SK-N-MC (cell line): ENCODE results near the gene C11orf98.

Source experiments
- DNase-seq: peaks from one replicate; pipeline ENCODE4 v3.0.0-alpha.2; 2011; ENCODE audit warnings: low read depth, low spot score
- H3K27ac ChIP-seq: fragments of 200-600 bp; sonication (generic); 2 replicates; pipeline ENCODE4 v1.5.1; 2016; ENCODE audit warnings: mixed run types
- H3K36me3 ChIP-seq: fragments of 200-600 bp; sonication (generic); 2 replicates; pipeline ENCODE4 v1.6.1; 2017; ENCODE audit warnings: antibody characterized with exemption, low read length, mixed read lengths; ENCODE audit not compliant: insufficient read depth
- H3K4me3 ChIP-seq: fragments of 200-600 bp; sonication (generic); 2 replicates; pipeline ENCODE4 v1.5.1; 2016
- H3K9ac ChIP-seq: fragments of 200-600 bp; sonication (generic); 2 replicates; pipeline ENCODE4 v1.8.0; 2017; ENCODE audit warnings: mixed run types, mixed read lengths; ENCODE audit not compliant: insufficient read length
- H3K9me3 ChIP-seq: fragments of 200-600 bp; sonication (generic); 2 replicates; pipeline ENCODE4 v1.6.1; 2017; ENCODE audit warnings: low read depth, mild to moderate bottlenecking, antibody characterized with exemption, low read length, moderate library complexity, mixed read lengths
- EZH2 ChIP-seq: fragments of 200-600 bp; sonication (generic); IDR thresholded peaks from one replicate; pipeline ENCODE4 v1.6.1; 2017; ENCODE audit warnings: antibody characterized with exemption
- FOXP2 ChIP-seq: optimal IDR thresholded peaks from 2 replicates; pipeline ENCODE3; 2011; ENCODE audit warnings: mild to moderate bottlenecking, moderate library complexity; ENCODE audit not compliant: insufficient read depth; ENCODE audit errors: extremely low read length, control extremely low read depth
- POLR2AphosphoS5 ChIP-seq: IDR thresholded peaks from 2 replicates; pipeline ENCODE4 v1.6.1; 2012; ENCODE audit warnings: mild to moderate bottlenecking, low read depth, low read length, borderline replicate concordance

The C11orf98 gene

DNA sequence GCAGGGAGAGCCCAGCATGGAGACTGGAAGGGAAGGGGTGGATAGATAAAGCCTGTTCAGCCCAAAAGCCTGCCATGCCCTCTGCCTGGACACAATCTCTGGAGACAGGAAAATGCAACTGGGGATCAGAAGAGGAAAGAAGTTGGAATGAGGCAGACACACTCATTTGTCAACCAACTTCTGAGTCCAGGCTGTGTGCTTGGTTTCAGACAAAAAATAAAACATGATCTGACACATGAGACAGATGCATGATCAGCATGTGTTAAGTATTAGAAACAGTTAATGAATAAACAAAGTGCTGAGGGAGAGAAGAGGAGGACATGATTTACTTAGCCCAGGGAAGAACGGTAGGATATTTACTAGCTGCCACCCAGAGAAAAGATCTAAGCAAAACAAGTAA, 23.5 kb upstream of the C11orf98 start:
- peak overlapping the region; percentile 88 for H3K27ac ChIP-seq
- TF ChIP-seq POLR2AphosphoS5 (no peak), FOXP2 (no peak), EZH2 (no peak)
- peaks cover 30% of the 10 kb centered on the region for H3K36me3 ChIP-seq
- no peaks in the 10 kb centered on the region for H3K9me3 ChIP-seq
- H3K9ac ChIP-seq: peak overlapping the region; percentile 42
- no peak overlapping the region for H3K4me3 ChIP-seq
- no peak for DNase-seq

DNA sequence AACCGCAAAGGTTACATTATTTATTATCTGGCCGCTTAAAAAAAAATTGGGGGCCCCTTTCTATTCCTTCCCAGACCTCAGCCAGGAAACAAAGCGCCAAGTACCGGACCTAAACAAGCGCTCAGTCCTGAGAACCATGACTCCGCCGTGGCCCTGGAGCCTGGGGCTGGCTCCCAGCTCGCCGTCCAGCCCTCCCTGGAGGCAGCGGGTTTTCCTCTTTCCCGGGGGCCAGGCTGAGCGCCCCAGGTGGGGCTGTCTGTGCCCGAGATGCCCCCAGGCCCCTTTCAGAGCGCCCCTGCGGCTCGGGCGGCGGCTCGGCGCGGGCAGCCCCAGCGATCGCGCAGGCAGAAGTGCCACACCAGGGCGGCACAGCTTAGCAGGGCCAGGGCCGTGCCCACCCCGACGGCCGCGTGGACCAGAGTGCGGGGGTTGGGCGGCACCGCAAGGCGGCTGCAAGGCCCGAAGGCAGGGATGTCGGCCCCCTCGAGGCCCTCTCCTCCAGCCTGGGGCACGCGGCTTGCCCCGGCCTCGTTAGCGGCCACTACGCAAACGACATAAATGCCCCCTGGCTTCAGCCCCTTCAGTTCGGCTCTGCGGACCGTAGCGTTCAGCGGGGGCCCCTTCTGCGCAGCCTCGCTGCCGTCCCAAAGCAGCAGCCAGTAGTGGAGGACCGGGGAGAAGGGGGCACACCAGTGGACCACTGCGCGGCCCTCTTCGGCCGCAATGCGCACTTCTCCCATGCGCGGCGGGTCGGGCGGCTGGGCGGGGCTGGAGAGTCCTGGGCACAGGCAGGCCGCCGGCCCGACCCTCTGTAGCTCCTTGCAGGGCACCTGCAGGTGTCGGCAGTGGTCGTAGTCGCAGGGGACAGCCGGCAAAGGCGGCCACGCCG, 22.7 kb upstream of the C11orf98 start:
- Histone ChIP-seq H3K27ac (peak overlapping the region; percentile 88), H3K9me3 (no peaks in the 10 kb centered on the region), H3K36me3 (peaks cover 24% of the 10 kb centered on the region), H3K4me3 (no peak overlapping the region), H3K9ac (peak overlapping the region; percentile 42)
- TF ChIP-seq EZH2: no peak
- no peak for TF ChIP-seq FOXP2
- TF ChIP-seq POLR2AphosphoS5: no peak
- no peak for DNase-seq

DNA sequence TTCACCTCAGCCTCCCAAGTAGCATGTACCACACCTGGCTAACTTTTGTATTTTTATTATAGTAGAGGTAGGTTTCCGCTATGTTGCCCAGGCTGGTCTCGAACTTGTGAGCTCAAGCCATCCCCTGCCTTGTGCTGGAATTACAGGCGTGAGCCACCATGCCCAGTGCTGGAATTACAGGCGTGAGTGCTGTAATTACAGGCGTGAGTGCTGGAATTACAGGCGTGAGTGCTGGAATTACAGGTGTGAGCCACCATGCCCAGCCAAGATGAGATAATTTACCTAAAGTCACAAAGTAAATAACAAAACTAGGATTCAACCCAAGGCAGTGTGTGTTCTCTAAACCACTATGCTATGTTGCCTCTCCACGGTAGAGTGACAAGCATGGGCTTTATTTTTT, 17.5 kb upstream of the C11orf98 start:
- H3K9ac ChIP-seq: no peak overlapping the region
- DNase-seq: no peak
- no peak for TF ChIP-seq EZH2
- TF ChIP-seq POLR2AphosphoS5: no peak
- no peak for TF ChIP-seq FOXP2
- no peaks in the 10 kb centered on the region for H3K9me3 ChIP-seq
- no peak overlapping the region for H3K4me3 ChIP-seq
- H3K36me3 ChIP-seq: peaks cover 6% of the 10 kb centered on the region
- H3K27ac ChIP-seq: no peak overlapping the region

DNA sequence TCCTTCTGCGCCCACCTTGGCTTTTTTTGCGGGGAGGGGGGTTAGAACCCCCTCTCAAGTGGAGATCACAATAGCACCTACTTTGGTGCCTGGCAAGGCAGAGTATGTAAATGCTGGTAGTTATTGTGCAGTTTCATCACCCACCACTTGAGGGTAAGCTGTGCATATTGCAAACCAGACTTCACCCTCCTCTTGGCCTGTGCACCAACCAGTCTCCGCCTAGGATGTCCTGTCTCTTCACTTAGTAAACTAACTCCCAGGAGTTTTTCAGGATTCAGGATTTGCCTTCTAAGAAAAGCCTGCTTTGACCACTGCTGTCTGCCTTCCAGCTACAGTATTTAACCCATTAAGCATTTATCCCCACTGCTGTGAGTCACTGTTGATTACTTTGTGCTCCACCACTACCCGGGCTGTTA, 15.8 kb upstream of the C11orf98 start:
- Histone ChIP-seq H3K9ac (no peak overlapping the region), H3K27ac (peak overlapping the region; percentile 62), H3K9me3 (no peaks in the 10 kb centered on the region), H3K4me3 (no peak overlapping the region), H3K36me3 (peaks cover 14% of the 10 kb centered on the region)
- no peak for TF ChIP-seq FOXP2
- TF ChIP-seq POLR2AphosphoS5: no peak
- no peak for TF ChIP-seq EZH2
- DNase-seq: peak; percentile 70

DNA sequence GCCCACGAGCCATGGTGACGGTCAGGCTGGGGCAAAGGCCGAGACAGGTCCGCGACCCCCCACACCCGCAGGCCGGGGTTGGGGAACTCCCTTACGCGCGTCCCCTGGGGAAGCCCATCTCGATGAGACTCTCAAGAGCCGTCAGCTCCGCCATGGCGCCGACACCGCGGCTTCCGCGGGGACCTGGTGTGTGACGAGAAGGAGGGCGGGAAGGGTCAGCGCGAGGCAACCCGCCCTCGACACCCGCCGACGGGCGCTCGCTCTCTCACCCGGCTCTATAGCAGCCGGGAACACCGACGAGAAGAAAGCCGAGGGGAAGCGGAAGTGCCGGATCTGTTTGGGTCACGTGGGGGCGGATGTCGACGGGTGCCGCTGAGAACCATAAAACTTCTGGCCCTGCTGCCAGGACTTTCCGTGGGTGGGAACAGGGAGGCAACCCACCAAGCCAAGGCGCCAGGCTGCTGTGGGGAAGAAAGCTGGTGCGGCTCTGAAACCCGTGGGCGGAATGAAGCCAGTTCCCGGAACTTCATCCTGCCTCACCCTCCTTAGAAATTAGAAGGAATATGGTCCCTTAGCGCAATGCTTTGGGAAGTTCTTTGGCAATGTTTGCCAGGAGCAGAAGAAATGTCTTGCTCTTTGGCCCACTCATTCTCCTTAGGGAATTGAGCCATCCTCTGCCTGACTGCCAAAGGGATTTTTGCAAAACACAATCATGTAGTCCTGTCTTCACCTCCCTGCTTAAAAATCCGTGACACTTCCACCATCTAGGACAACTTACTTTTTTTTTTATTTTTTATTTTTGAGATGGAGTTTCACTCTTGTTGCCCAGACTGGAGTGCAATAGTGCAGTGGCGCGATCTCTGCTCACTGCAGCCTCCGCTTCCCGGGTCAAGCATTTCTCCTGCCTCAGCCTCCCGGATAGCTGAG, 14.0 kb upstream of the C11orf98 start, which contains the start of gene UBXN1:
Gene UBXN1 (minus strand): TSS at position 304 of the 927 bp plus-strand sequence. CDS start 150 bp downstream, at position 154.
- peaks cover 18% of the 10 kb centered on the region for H3K36me3 ChIP-seq
- H3K4me3 ChIP-seq: peak within 1 kb of the TSS; percentile 97
- DNase-seq: peak; percentile 59
- H3K27ac ChIP-seq: peak within 1 kb of the TSS; percentile 84
- H3K9ac ChIP-seq: peak within 1 kb of the TSS; percentile 96
- TF ChIP-seq POLR2AphosphoS5 (peak; percentile 87), FOXP2 (peak; percentile 83), EZH2 (no peak)
- H3K9me3 ChIP-seq: no peaks in the 10 kb centered on the region

DNA sequence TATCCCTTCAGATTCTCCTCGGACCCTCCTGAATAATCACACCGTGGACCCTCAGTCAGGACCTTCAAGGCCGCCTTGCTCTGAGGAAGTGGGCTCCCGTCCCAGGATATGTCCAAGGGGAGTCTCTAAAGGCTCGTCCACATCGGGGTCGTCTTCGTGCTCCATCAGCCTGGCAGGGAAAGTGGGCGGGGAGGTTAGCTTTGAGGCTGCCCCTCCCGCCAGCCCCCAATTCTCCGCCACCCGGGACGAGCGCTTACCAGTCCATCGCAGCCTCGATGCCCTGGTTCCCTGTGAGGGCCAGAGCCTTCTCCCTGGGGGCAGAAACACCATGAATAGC, 13.4 kb upstream of the C11orf98 start:
- no peak for DNase-seq
- H3K27ac ChIP-seq: peak overlapping the region; percentile 84; the same call in 1 of the 2 replicates
- peaks cover 22% of the 10 kb centered on the region for H3K36me3 ChIP-seq
- peak overlapping the region; percentile 97 for H3K4me3 ChIP-seq
- TF ChIP-seq POLR2AphosphoS5 (no peak), FOXP2 (no peak), EZH2 (no peak)
- no peaks in the 10 kb centered on the region for H3K9me3 ChIP-seq
- peak overlapping the region; percentile 96 for H3K9ac ChIP-seq

DNA sequence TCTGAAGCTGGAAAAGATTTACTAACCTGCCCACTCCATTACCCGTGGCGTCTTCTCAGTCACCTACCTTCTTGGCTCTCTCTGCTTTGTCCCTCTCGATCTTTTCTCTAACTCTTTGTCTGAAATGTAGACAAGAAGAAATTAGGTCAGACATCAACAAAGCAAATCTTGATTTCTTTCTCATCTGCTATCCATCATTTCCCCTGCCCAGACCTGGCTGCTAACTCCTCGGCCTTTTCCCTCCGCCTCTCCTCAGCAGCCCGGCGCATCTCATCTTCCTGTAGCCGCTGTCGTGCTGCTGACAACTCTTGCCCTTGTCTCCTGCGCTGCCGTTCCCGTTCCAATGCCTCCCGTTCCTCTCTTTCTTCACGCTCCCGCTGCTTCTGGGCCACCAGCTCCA, 12.7 kb upstream of the C11orf98 start:
- H3K9ac ChIP-seq: peak overlapping the region; percentile 96
- peak overlapping the region; percentile 97 for H3K4me3 ChIP-seq

DNA sequence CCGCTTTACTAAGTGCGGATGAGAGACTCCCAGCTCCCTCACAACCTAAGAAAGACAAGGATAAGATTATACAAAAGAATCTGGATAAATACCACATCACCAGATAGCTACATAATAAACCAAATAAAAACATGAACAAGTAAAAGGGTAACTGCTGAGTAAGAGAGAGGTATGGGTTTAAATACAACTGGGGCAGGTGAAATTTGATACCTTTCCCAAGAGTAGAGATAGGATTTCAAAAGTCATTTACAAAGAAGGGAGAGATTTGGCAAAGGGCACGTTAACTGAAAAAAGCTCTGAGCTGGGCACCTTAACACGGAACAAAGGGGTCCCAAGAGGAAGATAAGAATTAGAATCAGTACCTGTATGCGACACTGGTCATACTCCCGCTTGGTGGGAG, 12.1 kb upstream of the C11orf98 start:
- Histone ChIP-seq H3K9me3 (no peaks in the 10 kb centered on the region), H3K4me3 (no peak overlapping the region), H3K27ac (no peak overlapping the region), H3K36me3 (peaks cover 29% of the 10 kb centered on the region), H3K9ac (no peak overlapping the region)
- no peak for DNase-seq
- TF ChIP-seq EZH2 (no peak), FOXP2 (no peak), POLR2AphosphoS5 (no peak)

More for the DNA sequence above, 12.7 kb upstream of the C11orf98 start:
- Histone ChIP-seq H3K9me3 (no peaks in the 10 kb centered on the region), H3K27ac (no peak overlapping the region), H3K36me3 (peaks cover 28% of the 10 kb centered on the region)
- TF ChIP-seq FOXP2 (no peak), POLR2AphosphoS5 (no peak), EZH2 (no peak)
- DNase-seq: no peak
